C4-2B (cell line): ENCODE measurements around the gene FHOD3.

ENCODE experiments used
- H3K27ac ChIP-seq: fragments of 450-650 bp; 2 replicates; pipeline ENCODE4 v1.5.1; 2017
- CTCF ChIP-seq: fragments of 450-650 bp; conservative IDR thresholded peaks from 2 replicates; pipeline ENCODE4 v1.5.1; 2017; ENCODE audit warnings: mild to moderate bottlenecking
- ZFX ChIP-seq: fragments of 450-650 bp; IDR thresholded peaks from 2 replicates; pipeline ENCODE4 v1.6.1; 2017

The FHOD3 gene

DNA sequence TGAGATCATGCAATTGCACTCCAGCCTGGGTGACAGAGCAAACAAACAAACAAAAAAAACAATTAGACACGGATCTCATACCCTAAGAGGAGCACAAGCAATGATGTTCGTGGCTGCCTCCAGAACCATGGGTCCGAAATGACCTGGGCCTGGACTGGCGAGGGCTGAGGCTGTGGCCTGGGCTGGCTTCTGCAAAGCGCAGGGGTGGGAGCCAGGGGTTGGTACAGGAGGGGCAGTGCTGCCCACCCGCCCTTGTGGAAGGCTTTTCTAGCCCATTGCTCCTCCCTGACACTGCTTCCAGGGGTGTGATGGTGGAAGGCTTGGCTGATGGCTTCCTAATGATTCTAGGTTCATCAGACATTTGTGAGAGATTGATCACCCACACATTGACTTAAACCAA, 167.8 kb downstream of the FHOD3 start:
- H3K27ac ChIP-seq = no peak overlapping the region
- TF ChIP-seq ZFX (no peak), CTCF (no peak)

GRCh38 chr18:36465970-36466369, 168.5 kb downstream of the FHOD3 start:
- no peak overlapping the region for H3K27ac ChIP-seq
- TF ChIP-seq ZFX (no peak), CTCF (no peak)

DNA sequence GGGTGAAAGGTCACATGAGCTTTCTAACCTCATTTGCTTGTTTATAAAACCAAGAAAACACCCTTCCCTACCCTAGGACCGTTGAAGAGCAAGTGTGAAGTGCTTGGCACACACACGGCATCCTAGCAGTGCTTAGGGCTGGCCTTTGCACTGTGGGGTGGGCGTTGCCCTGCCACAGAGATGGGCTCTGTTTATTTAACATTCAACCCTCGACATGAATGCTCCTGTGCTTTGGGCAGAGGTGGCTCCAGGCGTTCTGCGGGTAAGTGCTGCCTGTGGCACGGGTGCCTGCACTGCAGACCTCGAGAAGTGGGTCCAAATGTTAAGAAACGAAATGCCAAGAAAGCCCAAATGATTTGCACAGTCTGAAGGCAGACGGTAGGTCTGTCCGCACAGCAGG, 170.1 kb downstream of the FHOD3 start:
- no peak overlapping the region for H3K27ac ChIP-seq
- no peak for TF ChIP-seq CTCF

DNA sequence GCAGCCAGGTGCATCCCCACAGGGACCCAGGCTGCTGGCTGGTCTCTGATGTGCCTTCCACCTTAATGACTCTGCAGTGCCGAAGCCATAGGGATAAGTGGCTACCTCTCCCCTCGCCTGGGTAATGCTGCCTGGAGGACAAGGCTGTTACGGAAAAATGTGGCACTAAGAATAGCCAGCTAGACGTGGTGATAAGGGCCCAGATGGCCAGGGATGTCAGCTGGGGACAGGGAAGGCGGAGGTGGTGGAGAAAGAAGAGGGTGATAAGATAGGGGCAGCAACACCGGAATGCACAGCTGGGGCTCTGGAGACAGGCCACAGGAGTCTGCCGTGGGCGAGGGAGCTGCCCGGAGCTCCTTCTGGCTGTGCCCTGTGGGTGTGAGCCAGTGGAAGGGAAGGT, 170.6 kb downstream of the FHOD3 start:
- no peak overlapping the region for H3K27ac ChIP-seq

DNA sequence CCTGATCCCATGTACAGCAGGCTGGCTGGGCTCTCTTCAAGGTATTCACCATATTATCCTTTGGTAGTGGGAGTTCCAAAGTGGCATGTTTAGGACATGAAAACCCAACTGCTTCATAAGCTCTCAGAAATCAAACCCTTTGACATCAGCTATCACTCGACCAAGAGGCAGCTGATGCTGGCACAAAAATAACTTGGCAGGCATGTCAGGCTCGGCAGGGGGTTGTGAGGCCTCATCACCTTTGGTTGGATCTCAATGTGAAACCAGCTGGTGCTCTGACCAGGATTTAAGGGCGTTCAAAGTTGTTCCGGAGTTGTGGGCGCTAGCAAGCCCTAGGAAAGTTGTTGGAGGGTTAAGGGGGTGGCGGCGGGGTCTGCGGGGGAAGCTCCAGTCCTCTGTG, 171.9 kb downstream of the FHOD3 start:
- H3K27ac ChIP-seq = no peak overlapping the region
- TF ChIP-seq CTCF = no peak
- no peak for TF ChIP-seq ZFX

More for the DNA sequence above, 170.6 kb downstream of the FHOD3 start:
- TF ChIP-seq CTCF = no peak

DNA sequence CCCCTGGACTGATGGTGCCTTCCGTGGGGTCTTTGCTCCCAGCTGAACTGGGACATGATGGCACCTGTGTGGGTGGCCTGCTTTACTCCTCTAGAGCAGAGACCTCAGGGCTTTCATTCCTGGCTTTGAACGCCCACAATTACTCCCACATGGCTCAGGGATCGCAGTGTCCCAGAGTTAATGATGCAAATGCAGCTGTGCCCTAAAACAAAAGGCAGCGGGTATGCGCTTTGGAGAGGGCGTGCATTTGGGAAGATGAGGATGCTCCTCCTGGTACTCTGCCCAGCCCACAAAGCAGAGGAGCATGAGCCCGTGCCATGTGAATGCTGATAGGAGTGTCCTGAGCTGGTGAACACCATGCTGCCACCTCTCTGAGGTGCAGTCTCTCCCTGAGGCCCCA, 173.4 kb downstream of the FHOD3 start:
- no peak for TF ChIP-seq CTCF
- no peak for TF ChIP-seq ZFX
- no peak overlapping the region for H3K27ac ChIP-seq

DNA sequence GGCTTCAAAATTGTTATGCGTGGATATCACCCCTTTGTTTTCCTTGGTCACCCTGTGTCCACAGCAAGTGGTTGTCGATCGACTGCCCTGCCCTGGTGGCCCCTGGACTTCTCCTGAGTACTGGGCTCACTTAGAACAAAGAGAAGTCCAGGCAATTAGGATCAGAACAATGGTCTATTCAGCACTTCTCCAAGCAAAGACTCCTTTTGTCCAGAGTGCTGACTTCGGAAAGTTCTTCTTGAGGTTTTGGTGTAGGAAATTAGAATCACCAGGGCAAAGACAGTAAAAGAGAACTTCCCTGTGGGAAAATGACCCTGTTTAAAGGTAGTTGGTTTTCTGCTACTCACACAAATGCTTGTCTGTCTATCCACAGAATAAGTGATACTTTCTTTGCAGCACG, 173.9 kb downstream of the FHOD3 start:
- TF ChIP-seq CTCF (no peak), ZFX (no peak)
- no peak overlapping the region for H3K27ac ChIP-seq
